DOHH2 (cell line): ENCODE data around the gene IL16.

Source experiments
- H3F3A ChIP-seq: fragments of 200-600 bp; sonication (generic), shearing (Covaris generic); 2 replicates; pipeline ENCODE4 v1.6.0; 2016; ENCODE audit warnings: antibody characterized with exemption, mild to moderate bottlenecking; ENCODE audit not compliant: control insufficient read depth, insufficient read depth
- H3K27ac ChIP-seq: fragments of 200-600 bp; sonication (generic); 2 replicates; pipeline ENCODE4 v1.5.1; 2014; ENCODE audit warnings: low read depth, mild to moderate bottlenecking, low read length, moderate library complexity
- H3K27me3 ChIP-seq: fragments of 200-600 bp; sonication (generic); 2 replicates; pipeline ENCODE4 v1.6.1; 2014; ENCODE audit warnings: mild to moderate bottlenecking, low read length, mixed read lengths; ENCODE audit not compliant: control insufficient read depth
- H3K36me3 ChIP-seq: fragments of 200-600 bp; sonication (generic); 2 replicates; pipeline ENCODE4 v1.6.1; 2014; ENCODE audit warnings: mild to moderate bottlenecking, low read length, moderate library complexity, mixed read lengths; ENCODE audit not compliant: control insufficient read depth
- H3K4me1 ChIP-seq: fragments of 200-600 bp; sonication (generic); 2 replicates; pipeline ENCODE4 v1.6.1; 2014; ENCODE audit warnings: mild to moderate bottlenecking, low read length, mixed read lengths; ENCODE audit not compliant: control insufficient read depth
- H3K4me2 ChIP-seq: fragments of 200-600 bp; sonication (generic); 2 replicates; pipeline ENCODE4 v1.6.0; 2014; ENCODE audit warnings: mild to moderate bottlenecking, low read length, moderate library complexity
- H3K4me3 ChIP-seq: fragments of 200-600 bp; sonication (generic); 2 replicates; pipeline ENCODE4 v1.5.1; 2014; ENCODE audit warnings: mild to moderate bottlenecking, low read length, mixed read lengths
- H3K79me2 ChIP-seq: fragments of 200-600 bp; sonication (generic); 2 replicates; pipeline ENCODE4 v1.6.1; 2014; ENCODE audit warnings: mild to moderate bottlenecking, low read length, mixed read lengths; ENCODE audit not compliant: control insufficient read depth
- H3K9me2 ChIP-seq: fragments of 200-600 bp; sonication (generic); replicated peaks from 2 replicates; pipeline ENCODE4 v1.6.1; 2014; ENCODE audit warnings: mild to moderate bottlenecking, low read length, mixed read lengths; ENCODE audit not compliant: control insufficient read depth
- H3K9me3 ChIP-seq: fragments of 200-600 bp; sonication (generic); 2 replicates; pipeline ENCODE4 v1.6.1; 2014; ENCODE audit warnings: antibody characterized with exemption, low read length, mixed read lengths; ENCODE audit not compliant: control insufficient read depth, insufficient read depth
- H4K20me1 ChIP-seq: fragments of 200-600 bp; sonication (generic); 2 replicates; pipeline ENCODE4 v1.6.0; 2014; ENCODE audit warnings: low read depth, mild to moderate bottlenecking, antibody characterized with exemption, low read length, moderate library complexity; ENCODE audit not compliant: control insufficient read depth, insufficient read depth
- CTCF ChIP-seq: fragments of 200-600 bp; sonication (generic); IDR thresholded peaks from one replicate; pipeline ENCODE4 v1.5.1; 2014; ENCODE audit warnings: antibody characterized with exemption, mild to moderate bottlenecking, low read depth, low read length; ENCODE audit not compliant: poor library complexity, severe bottlenecking
- EZH2phosphoT487 ChIP-seq: fragments of 200-600 bp; sonication (generic); IDR thresholded peaks from 2 replicates; pipeline ENCODE4 v1.6.1; 2017; ENCODE audit warnings: borderline replicate concordance, mild to moderate bottlenecking, antibody characterized with exemption, low read length, moderate library complexity, mixed read lengths

The IL16 gene

GRCh38 chr15:81273855-81274254 is 77.2 kb downstream of the IL16 start:
- no peak overlapping the region for H3K27ac ChIP-seq
- peaks cover 12% of the 10 kb centered on the region for H3K4me1 ChIP-seq
- TF ChIP-seq CTCF (no peak), EZH2phosphoT487 (no peak)
- no peak overlapping the region for H3K4me2 ChIP-seq
- no peaks in the 10 kb centered on the region for H3K79me2 ChIP-seq
- H3K4me3 ChIP-seq: no peak overlapping the region
- H3F3A ChIP-seq: no peaks in the 10 kb centered on the region
- peaks cover 5% of the 10 kb centered on the region; the same call in 1 of the 2 replicates for H3K27me3 ChIP-seq
- H4K20me1 ChIP-seq: no peaks in the 10 kb centered on the region
- H3K9me3 ChIP-seq: peaks cover 8% of the 10 kb centered on the region; the same call in 1 of the 2 replicates
- no peaks in the 10 kb centered on the region for H3K36me3 ChIP-seq
- H3K9me2 ChIP-seq: no peaks in the 10 kb centered on the region

- H3K9me3 ChIP-seq: peaks cover 8% of the 10 kb centered on the region; the same call in 1 of the 2 replicates
- H3K9me2 ChIP-seq: no peaks in the 10 kb centered on the region
- no peak overlapping the region for H3K27ac ChIP-seq
- H3K79me2 ChIP-seq: no peaks in the 10 kb centered on the region
- no peaks in the 10 kb centered on the region for H4K20me1 ChIP-seq
- H3K4me3 ChIP-seq: no peak overlapping the region
- H3K4me2 ChIP-seq: no peak overlapping the region
- TF ChIP-seq CTCF (no peak), EZH2phosphoT487 (no peak)
- no peaks in the 10 kb centered on the region for H3F3A ChIP-seq
- H3K36me3 ChIP-seq: no peaks in the 10 kb centered on the region
- peaks cover 12% of the 10 kb centered on the region for H3K4me1 ChIP-seq
- H3K27me3 ChIP-seq: peaks cover 5% of the 10 kb centered on the region; the same call in 1 of the 2 replicates
Observed at GRCh38 chr15:81274255-81274654, 77.6 kb downstream of the IL16 start.

- Histone ChIP-seq H3K4me2 (peak overlapping the region; percentile 13; the same call in 1 of the 2 replicates), H3K27me3 (peaks cover 5% of the 10 kb centered on the region; the same call in 1 of the 2 replicates), H3K9me2 (no peaks in the 10 kb centered on the region), H3K9me3 (peaks cover 8% of the 10 kb centered on the region; the same call in 1 of the 2 replicates), H3K27ac (no peak overlapping the region), H3K4me1 (peaks cover 12% of the 10 kb centered on the region), H3K36me3 (no peaks in the 10 kb centered on the region), H3F3A (no peaks in the 10 kb centered on the region), H3K4me3 (no peak overlapping the region), H4K20me1 (no peaks in the 10 kb centered on the region), H3K79me2 (no peaks in the 10 kb centered on the region)
- TF ChIP-seq EZH2phosphoT487 (no peak), CTCF (peak; percentile 83)
Observed at GRCh38 chr15:81274931-81275707, 78.4 kb downstream of the IL16 start.
